ENCODE data around the gene SLC35F6.

Gene SLC35F6

DNA sequence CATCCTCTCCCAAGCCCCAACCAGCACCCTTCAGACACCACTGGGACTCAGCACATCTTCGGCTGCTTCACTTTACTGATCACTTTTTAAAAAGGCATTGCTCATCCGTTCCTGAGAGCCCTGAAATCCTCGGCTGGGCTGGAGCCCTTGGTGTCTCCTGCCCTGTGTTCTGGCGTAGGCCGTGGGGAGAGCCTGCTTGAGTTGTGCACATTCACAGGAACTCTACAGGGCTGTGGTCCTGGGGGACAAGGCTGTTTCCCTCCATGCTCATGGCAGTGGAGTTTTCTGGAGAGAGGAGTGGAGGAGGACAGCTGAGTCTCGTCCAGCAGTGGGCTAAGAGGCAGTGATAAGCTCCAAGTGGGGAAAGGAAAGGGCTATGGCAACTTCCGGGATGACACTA is 37.7 kb downstream of the SLC35F6 start:
- no peak for DNase-seq (ENCODE audit: low read depth)
- TF ChIP-seq, protein P1, sequence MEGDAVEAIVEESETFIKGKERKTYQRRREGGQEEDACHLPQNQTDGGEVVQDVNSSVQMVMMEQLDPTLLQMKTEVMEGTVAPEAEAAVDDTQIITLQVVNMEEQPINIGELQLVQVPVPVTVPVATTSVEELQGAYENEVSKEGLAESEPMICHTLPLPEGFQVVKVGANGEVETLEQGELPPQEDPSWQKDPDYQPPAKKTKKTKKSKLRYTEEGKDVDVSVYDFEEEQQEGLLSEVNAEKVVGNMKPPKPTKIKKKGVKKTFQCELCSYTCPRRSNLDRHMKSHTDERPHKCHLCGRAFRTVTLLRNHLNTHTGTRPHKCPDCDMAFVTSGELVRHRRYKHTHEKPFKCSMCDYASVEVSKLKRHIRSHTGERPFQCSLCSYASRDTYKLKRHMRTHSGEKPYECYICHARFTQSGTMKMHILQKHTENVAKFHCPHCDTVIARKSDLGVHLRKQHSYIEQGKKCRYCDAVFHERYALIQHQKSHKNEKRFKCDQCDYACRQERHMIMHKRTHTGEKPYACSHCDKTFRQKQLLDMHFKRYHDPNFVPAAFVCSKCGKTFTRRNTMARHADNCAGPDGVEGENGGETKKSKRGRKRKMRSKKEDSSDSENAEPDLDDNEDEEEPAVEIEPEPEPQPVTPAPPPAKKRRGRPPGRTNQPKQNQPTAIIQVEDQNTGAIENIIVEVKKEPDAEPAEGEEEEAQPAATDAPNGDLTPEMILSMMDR (IDR thresholded peaks at IDR 0.05; ENCODE audit: low read length, missing control alignments) = no peak

DNA sequence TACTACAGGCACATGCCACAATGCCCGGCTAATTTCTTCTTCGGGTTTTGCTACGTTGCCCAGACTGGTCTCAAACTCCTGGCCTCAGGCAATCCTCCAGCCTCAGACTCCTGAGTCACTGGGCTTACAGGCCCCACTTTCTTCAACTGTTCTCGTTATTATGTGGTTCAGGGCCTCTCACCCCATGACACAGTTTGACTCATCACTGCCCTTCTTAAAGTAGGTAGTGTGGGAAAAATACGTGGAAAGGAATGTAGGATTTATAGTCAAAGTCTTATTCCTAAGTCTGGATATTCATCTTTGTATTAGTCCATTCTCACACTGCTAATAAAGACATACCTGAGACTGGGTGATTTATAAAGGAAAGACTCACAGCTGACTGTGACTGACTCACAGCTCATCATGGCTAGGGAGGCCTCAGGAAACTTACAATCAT is 41.2 kb downstream of the SLC35F6 start:
- peak; percentile 49 for DNase-seq (ENCODE audit: low read depth)
- H3K4me3 ChIP-seq (replicated peaks; ENCODE audit: low read depth, low read length) = no peak overlapping the region
- TF ChIP-seq, protein P1 (IDR thresholded peaks at IDR 0.05; ENCODE audit: low read length, missing control alignments) = no peak

More for the DNA sequence above, 37.7 kb downstream of the SLC35F6 start:
- H3K4me3 ChIP-seq (replicated peaks; ENCODE audit: low read depth, low read length) = no peak overlapping the region

DNA sequence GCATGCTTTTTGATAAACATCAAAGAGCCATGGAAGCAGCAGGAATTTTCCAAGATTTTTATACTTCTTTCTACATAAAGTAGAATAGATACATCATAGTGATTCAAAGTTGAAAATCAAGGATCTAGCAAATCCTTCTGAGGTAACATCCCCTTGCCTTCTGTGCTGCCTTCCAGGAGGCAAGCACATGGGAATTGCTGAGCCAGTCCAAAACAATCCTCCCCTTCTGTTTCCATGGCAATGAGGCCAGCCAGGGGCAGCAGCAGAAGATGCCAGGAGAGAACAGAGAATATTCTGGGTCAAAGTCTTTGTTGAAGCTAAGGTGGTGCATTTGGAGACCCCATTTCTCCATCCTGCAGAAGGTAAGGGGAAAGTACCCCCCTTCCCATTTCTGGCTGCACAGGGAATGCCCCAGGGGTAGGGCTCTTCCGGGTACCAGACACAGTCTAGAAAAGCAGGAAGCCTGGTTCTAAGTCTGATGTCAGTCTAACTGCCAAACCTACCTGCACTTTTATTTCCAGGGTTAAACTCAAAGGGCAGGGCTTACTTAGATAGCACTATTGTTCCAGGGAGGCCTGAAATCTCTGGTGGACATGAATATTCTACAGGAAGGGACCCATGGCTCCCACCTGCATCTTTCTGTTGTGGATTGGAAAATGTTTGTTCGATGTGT is 43.8 kb downstream of the SLC35F6 start:
- peak; percentile 53 for DNase-seq (ENCODE audit: low read depth)
- TF ChIP-seq, protein P1 (IDR thresholded peaks at IDR 0.05; ENCODE audit: low read length, missing control alignments) = no peak
- H3K4me3 ChIP-seq (replicated peaks; ENCODE audit: low read depth, low read length) = no peak overlapping the region

DNA sequence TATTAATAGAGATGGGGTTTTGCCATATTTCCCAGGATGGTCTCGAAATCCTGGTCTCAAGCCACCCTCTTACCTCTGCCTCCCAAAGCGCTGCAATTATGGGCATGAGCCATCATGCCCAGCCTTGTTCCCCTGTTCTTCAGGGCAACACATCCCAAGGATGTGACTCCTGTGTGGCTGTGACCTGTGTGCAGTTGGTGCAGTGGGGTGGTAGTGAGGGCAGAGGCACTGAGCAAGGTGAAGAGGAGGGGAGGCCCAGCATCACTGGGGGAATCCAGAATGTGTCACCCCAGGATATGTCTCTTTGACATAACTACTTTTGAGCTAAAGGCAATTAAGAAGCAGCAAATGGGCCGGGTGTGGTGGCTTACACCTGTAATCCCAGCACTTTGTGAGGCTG is 45.1 kb downstream of the SLC35F6 start:
- no peak for DNase-seq (ENCODE audit: low read depth)
- TF ChIP-seq, protein P1 (IDR thresholded peaks at IDR 0.05; ENCODE audit: low read length, missing control alignments) = no peak
- H3K4me3 ChIP-seq (replicated peaks; ENCODE audit: low read depth, low read length) = no peak overlapping the region

DNA sequence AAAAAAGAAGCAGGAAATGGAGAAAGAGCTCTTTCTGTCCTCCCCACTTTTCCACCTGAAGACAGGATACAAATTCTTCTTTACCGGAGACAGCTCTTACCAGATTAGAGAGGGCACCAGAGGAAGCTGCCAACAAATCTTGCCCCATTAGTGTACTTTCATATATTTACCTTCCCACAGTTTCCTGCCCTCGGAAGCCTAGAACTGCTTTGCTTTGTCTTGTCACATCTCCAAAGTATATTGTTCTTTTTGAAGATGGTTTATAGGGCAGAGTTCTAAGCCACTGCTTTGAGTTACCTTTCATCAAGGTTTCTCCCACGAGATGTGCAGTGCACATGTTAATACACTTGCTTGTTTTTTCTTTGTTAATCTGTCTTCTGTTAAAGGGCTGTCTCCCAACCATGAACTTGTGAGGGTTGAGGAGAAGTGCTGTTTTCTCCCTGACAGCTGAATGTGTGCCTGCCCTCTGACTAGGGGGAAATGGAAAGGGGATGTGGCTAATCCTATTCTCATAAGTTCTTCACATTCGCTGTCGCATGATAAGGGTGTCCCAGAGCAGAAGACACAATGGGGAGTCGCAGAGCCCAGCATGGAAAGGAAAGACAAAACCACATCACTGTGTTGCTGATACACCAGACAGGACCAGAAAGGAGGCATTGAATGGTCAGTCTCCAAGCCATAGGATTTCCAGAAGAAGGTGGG is 45.9 kb downstream of the SLC35F6 start:
- TF ChIP-seq, protein P1 (IDR thresholded peaks at IDR 0.05; ENCODE audit: low read length, missing control alignments) = no peak
- no peak overlapping the region for H3K4me3 ChIP-seq (replicated peaks; ENCODE audit: low read depth, low read length)
- no peak for DNase-seq (ENCODE audit: low read depth)

DNA sequence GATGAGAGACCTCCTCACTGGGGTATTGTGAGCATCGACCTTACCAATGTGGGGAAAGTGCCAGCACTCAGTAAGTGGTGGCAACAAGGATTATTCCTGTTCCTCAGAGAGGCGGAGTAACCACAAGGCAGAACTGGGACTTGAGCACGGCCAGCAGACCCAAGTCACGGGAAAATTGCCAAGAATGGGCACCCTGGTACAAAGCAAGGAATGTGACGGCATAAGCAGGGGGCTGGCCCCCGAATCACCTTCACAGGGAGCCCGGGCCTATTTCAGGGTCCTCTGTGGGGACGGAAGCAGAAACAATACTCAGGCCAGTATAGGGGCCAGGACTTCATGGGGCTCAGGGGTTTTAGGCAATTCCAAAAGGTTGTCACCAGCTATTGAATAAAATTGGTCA is 47.2 kb downstream of the SLC35F6 start:
- H3K4me3 ChIP-seq (replicated peaks; ENCODE audit: low read depth, low read length) = no peak overlapping the region
- no peak for DNase-seq (ENCODE audit: low read depth)
- TF ChIP-seq, protein P1 (IDR thresholded peaks at IDR 0.05; ENCODE audit: low read length, missing control alignments) = no peak
